Measurements from ENCODE around the gene WDR5. TPM values are rescaled to one million over a fixed set of nuclear protein-coding genes. Genes with fewer than 3 reads are reported as not detected.

The WDR5 gene
- total RNA-seq, 1 donor from 2014 or later = 12.9 TPM

- no peak for DNase-seq
Observed at GRCh38 chr9:134174526-134175290, 38.8 kb downstream of the WDR5 start.

- no peak for DNase-seq
Observed at GRCh38 chr9:134175291-134175807, 39.5 kb downstream of the WDR5 start.

- DNase-seq = no peak
Observed at GRCh38 chr9:134175808-134176598, 40.1 kb downstream of the WDR5 start.

DNA sequence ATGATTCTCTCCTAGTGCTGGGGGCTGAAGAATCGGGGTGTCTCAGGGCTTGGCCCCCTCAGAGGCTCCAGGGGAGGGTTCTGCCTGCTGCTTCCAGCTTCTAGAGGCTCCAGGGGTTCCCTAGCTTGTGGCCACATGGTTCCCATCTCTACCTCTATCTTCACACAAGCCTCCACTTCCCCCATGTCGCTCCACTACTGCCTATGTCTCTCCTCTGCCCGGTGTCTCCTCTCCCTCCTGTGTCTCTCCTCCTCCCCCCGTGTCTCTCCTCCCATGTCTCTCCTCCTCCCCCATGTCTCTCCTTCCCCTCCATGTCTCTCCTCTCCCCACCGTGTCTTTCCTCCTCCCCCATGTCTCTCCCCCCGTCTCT lies 40.7 kb downstream of the WDR5 start:
- DNase-seq = no peak

DNA sequence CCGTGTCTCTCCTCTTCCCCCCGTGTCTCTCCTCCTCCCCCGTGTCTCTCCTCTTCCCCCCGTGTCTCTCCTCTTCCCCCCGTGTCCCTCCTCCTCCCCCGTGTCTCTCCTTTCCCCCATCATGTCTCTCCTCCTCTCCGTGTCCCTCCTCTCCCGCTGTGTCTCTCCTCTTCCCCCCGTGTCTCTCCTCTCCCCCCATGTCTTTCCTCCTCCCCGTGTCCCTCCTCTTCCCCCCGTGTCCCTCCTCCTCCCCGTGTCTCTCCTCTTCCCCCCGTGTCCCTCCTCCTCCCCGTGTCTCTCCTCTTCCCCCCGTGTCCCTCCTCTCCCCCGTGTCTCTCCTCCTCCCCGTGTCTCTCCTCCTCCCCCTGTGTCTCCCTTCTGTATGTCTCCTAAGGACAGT lies 41.3 kb downstream of the WDR5 start:
- no peak for DNase-seq

DNA sequence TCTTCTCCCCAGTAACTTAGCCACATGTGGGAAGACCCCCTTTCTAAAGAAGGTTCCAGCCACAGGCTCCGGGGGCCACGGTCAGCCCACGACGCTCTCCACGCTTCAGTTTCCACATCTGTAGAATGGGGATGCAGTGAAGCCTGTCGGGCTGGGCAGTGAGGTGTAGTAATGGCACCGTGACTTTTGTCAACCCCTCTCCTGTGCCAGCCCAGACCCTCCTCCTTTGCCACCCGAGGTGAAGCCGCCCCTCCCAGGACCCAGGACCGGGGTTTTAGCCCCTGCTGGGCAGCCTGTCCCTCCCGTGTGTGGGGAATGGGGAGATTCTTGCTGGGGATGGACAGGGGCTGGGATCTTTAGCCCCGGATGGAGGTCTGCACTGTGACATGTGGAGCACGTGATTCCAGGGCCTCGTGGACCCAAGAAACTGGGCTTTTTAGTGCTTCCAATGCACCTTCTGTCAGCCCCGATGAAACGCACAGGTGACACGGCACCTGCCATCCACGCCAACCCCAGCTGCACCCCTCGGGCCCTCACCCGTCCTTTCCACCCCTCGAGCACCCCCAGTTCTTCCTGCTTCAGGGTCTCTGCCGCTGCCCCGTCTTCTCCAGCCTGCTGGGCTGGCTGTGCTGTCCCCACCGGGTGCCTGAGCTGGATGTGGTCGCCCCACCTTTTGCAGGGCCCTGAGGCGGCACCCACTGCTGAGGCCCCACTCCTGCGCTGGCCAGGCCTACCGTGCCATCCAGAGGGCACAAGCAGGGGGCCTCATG lies 41.9 kb downstream of the WDR5 start:
- no peak for DNase-seq

GRCh38 chr9:134178394-134178767 lies 42.5 kb downstream of the WDR5 start:
- no peak for DNase-seq

DNA sequence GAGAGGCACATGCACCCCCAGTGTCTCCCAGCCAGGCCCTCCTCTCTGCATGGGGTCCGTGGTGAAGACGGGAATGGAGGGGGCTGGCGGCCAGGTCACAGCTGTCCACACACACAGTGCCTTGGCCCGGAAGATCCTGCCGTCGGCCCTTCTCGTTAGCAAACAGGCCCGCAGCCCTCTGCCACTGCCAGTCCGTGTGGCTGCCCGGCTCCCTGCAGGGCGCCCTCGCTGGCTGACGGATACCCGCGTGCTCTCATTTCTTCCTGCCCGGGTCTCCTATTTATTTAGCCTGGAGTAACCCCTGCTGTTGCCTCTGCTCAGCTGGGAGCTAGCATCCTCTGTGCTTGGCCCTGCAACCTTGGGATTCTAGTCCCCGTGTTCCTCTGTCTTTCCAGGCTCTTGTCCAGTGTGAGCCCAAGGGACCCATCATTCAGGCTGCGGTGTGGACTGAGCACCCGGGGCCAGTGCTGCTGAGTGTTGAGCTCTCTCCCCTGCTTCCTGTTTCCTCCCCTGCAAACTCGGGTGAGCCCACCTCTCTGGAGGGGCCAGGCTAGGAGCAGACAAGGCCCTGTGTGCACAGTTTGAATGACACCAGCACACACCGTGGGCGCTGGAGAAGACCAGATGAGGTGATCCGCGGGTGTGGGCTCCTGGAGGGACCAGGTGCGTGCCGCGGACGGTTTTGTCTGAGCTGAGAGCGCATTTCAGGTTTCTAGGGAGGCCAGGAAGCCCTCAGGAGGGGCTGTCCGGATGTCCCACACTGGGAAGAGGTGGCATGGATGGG lies 43.1 kb downstream of the WDR5 start:
- DNase-seq = no peak

DNA sequence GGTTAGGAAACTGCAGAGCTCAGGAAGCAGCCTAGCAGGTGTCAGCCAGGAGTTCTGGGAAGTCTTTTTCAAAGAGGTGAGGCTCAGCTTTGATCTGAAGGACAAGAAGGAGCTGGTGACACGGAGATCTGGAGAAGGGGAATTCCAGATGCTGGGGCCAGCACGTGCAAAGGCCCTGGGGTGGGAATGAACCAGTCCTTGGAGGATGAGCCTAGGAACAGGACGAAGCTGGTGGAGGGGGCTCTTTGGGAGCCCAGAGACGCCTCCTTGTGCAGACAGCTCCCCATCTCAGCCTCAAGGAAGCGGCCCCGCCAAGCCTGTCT lies 43.7 kb downstream of the WDR5 start:
- DNase-seq = no peak

DNA sequence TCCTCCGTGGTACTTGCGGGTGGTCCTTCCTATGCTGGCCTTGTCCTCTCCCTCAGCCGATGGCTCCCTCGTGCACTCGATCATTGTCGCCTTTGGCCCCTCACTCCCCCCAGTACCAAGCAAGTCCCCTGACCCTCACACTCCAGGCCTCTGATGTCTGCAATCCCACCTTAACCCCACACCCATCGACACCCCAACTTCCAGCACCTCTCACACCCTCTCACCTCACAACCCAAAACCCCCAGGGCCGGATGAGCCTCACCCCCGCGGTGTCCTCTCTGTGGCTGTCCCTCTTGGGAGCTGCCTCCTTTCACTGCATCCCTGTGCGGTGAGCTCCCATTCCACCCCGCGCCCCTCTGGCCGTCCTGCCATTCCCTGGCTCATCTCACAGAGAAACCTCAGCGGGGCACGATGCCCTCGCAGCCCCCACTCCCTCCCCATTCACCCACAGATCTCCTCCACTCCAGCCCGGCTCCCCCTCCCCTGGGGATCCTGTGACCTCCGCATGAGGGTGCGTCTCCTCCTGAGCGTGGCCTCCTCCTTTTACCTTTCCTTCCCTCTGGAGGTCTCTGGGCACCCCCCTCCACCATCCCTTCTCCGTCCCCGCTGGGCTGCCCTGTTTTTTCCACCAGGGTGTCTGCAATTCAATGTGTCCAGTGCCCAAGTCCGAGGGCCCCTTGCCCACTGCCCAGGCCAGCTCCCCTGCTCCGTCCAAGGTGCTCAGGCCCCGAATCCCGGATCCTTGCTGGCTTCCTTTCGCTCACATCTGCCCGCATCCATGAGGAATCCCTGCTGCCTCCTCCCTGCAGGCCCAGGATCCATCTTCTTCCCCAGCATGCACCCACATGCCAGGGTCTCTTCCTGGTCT lies 44.3 kb downstream of the WDR5 start:
- DNase-seq = no peak

- DNase-seq = no peak
Observed at GRCh38 chr9:134180786-134181647, 45.1 kb downstream of the WDR5 start.

DNA sequence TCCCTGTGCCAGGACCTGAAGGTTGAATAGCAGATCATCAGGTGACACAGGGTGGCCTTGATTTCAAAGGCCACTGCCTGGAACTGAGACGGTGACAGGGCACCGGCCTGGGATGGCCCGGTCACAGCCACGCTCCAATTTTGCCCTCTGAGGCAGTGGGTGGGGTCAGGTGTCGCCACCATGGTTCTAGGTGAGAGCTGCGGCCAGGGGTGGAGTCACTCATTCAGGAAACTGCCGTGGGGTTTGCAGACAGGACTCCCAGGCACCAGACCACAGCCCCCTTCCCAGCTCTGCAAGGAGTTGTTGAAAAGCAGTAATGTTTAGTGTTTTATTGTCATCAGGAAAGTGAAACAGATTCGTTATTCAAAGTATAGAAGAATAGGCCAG lies 45.8 kb downstream of the WDR5 start:
- DNase-seq = no peak

DNA sequence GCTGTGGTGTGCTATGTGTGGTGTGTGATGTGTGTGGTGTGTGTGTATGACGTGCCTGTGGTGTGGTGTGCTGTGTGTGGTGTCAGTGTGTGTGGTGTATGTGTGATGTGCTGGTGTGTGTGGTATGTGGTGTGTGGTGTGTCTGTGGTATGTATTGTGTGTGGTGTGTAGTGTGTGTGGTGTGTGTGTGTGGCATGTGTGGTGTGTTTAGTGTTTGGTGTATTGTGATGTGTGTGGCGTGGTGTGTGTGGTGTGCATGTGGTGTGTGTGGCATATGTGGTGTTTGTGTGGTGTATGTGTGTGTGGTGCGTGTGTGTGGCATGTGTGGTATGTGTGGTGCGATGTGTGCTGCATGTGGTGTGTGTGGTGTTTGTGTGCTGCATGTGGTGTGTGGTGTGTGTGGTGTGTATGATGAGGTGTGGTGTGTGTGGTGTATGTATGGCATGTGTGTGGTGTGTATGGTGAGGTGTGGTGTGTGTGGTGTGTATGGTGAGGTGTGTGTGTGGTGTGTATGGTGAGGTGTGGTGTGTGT lies 46.7 kb downstream of the WDR5 start:
- no peak for DNase-seq

DNA sequence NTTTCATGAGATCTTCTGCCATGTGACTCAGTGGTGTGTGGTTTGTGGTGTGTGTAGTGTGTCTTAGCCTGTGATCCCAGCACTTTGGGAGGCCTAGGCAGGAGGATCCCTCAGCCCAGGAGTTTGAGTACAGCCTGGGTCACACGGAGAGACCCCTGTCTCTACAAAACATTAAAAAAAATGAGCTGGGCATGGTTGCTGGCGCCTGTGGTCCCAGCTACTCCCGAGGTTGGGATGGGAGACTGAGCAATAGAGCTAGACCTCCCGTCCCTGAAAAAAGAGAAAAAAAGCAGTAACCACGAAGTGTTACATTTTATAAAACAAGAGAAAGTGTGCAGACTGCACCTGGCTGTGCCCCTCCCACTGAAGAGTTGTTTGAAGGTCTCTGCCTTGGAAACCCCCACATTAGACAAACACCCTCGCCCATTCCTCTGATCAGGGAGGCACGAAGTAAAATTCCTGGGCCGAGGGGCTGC lies 49.7 kb downstream of the WDR5 start:
- DNase-seq = no peak

DNA sequence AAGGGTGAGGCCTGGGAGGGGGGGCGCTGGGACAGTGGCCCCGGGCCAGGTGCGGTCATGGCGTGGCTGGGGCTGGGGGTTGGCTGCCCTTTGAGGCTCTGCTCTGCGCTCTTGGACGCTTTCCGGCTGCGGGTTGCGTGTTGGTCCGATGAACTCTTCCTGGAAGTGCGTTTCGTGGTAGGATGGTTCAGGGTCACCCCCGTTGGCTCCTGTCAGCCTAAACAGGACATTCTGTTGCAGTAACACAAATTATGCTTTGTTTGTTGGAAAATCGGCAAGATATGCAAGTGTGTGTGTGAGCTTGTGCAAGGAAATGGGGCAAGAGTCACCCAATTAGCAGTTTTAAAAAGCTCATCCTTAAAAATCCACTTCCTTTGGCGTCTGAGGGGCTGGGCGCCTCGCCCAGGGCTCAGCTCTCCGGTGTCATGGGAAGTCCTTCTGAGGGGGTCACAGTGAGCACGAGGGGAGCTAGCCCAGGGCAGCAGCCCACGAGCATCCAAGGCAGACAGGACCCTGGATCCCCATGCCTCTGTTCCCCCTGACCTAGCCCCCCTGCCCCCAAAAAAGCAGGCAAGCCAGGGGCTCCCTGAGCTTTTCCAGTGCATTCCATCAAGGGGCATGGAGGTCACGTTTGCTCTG lies 50.7 kb downstream of the WDR5 start:
- no peak for DNase-seq

- no peak for DNase-seq
Observed at GRCh38 chr9:134187110-134187531, 51.2 kb downstream of the WDR5 start.

- no peak for DNase-seq
Observed at GRCh38 chr9:134187891-134188385, 52.1 kb downstream of the WDR5 start.

DNA sequence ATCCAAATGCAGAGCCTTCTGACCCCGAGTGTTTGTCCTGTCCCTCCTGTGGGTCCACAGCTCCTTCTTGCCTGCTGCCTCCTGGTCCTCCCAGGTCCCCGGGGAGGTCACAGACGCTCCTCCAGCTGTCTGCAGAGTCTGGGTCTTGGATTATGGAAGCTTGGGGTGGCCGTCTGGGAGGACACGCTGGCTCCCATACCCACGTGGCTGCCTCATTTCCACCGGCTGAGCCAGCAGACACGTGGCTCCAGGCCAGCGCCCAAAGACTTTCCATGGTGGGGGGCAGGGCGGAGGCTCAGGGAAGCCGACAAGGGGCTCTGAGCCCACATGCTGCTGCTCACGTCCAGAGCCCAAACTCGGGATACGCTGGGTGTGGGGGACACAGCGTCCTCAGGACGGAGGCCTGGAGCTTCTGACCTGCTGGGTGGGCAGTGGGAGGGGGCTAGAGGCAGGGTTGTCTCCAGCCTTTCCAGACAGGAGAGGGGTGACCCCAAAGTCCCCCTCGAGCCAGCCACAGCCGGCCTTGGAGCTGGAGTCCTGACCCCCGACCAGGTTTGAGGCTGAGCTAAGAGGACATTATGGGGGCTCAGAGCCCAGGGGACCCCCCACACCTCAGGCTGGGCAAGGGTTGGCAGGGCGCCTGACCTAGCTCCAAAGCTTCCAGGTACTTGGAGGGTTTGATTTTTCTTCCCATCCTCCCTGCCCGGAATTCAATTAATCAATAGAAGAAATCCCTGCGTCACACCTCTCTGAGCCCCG lies 52.7 kb downstream of the WDR5 start:
- no peak for DNase-seq

Measured in skin of body (tissue), 2 donors.